A549 (cell line): Measurements from ENCODE around the gene GBGT1. TPM values are rescaled to one million over a fixed set of nuclear protein-coding genes. Genes with fewer than 3 reads are reported as not detected.

Source experiments
- ATAC-seq, 2 experiments: fragments of 200-7000 bp in 1 of 2; fragments of >200 bp in 1 of 2; cut with Nextera tagmentation in 1 of 2; cut with Tn5 transposase in 1 of 2; 3 replicates each; pipeline versions ENCODE4 v1.8.0 to v1.9.1; 2018 to 2020; ENCODE audit warnings: mild to moderate bottlenecking in 1 of 2, moderate library complexity in 1 of 2
- CTCF ChIA-PET: fragments of 300-600 bp; sonication (Branson Sonifier 250); formaldehyde crosslinking; extraction: SDS; loops from one replicate; lab custom pipeline; 2021; ENCODE audit warnings: antibody characterized with exemption, inconsistent platforms; lab: Yijun Ruan, JAX
- POLR2A ChIA-PET: fragments of 350-600 bp; formaldehyde crosslinking; extraction: SDS; loops from one replicate; lab custom pipeline; 2021; ENCODE audit warnings: antibody characterized with exemption, inconsistent platforms; lab: Yijun Ruan, JAX
- DNase-seq, 2 experiments: peaks; one replicate each; pipeline versions ENCODE4 v3.0.0 to v3.0.0-alpha.2; 2011 to 2016; ENCODE audit warnings: low read depth in 1 of 2, low spot score in 1 of 2
- FAIRE-seq: peaks from 2 replicates; lab custom pipeline; 2011; peaks lifted over from hg19 to GRCh38; lab: Jason Lieb, UNC
- H3K27ac ChIP-seq, 2 experiments: fragments of >200 bp; sonication (Bioruptor Twin); formaldehyde crosslinking; 3 replicates each; pipeline ENCODE4 v1.5.1; 2016 to 2017
- H3K4me1 ChIP-seq: fragments of >200 bp; sonication (Bioruptor Twin); formaldehyde crosslinking; 3 replicates; pipeline ENCODE4 v1.6.1; 2016
- H3K4me2 ChIP-seq: fragments of >200 bp; sonication (Bioruptor Twin); formaldehyde crosslinking; 3 replicates; pipeline ENCODE4 v1.6.1; 2016
- H3K4me3 ChIP-seq: fragments of >200 bp; sonication (Bioruptor Twin); formaldehyde crosslinking; 3 replicates; pipeline ENCODE4 v1.5.1; 2016
- H3K9me3 ChIP-seq: fragments of >200 bp; sonication (Bioruptor Twin); formaldehyde crosslinking; 3 replicates; pipeline ENCODE4 v1.6.1; 2016
- CHD2 ChIP-seq: fragments of 150-350 bp; IDR thresholded peaks from 2 replicates; pipeline ENCODE4 v1.6.1; 2014; ENCODE audit warnings: low read length; ENCODE audit not compliant: partially characterized antibody
- EHF ChIP-seq: fragments of 250-450 bp; sonication (Bioruptor Pico); IDR thresholded peaks from 2 replicates; pipeline ENCODE4 v1.5.0; 2020; ENCODE audit warnings: mild to moderate bottlenecking
- EP300 ChIP-seq, 2 experiments: fragments of >200 bp; sonication (Bioruptor Twin); formaldehyde crosslinking; IDR thresholded peaks; 2 replicates in 1 of 2; 3 replicates in 1 of 2; pipeline ENCODE4 v1.6.1; 2016 to 2017
- ESRRA ChIP-seq: fragments of 150-350 bp; IDR thresholded peaks from 2 replicates; pipeline ENCODE4 v1.6.1; 2014; ENCODE audit warnings: mild to moderate bottlenecking, low read length, borderline replicate concordance
- FOSB ChIP-seq: fragments of 250-450 bp; sonication (Bioruptor Pico); IDR thresholded peaks from 2 replicates; pipeline ENCODE4 v1.5.0; 2020; ENCODE audit warnings: mild to moderate bottlenecking, moderate library complexity
- HOXA7 ChIP-seq: fragments of 250-450 bp; sonication (Bioruptor Pico); IDR thresholded peaks from 2 replicates; pipeline ENCODE4 v1.5.0; 2020; ENCODE audit warnings: mild to moderate bottlenecking, moderate library complexity
- HOXB13 ChIP-seq: fragments of 250-450 bp; sonication (Bioruptor Pico); IDR thresholded peaks from 2 replicates; pipeline ENCODE4 v1.5.0; 2020; ENCODE audit warnings: low read depth, mild to moderate bottlenecking, moderate library complexity
- HOXB5 ChIP-seq: fragments of 250-450 bp; sonication (Bioruptor Pico); IDR thresholded peaks from 2 replicates; pipeline ENCODE4 v1.5.0; 2020; ENCODE audit warnings: mild to moderate bottlenecking, moderate library complexity
- NFE2L2 ChIP-seq: fragments of 150-350 bp; conservative IDR thresholded peaks from 2 replicates; pipeline ENCODE4 v1.6.1; 2014; ENCODE audit warnings: low read length
- PHF8 ChIP-seq: fragments of 200-600 bp; sonication (generic); IDR thresholded peaks from 2 replicates; pipeline ENCODE4 v1.6.1; 2016; ENCODE audit warnings: low read depth, mild to moderate bottlenecking, antibody characterized with exemption, moderate library complexity, borderline replicate concordance
- POLR2AphosphoS2 ChIP-seq: conservative IDR thresholded peaks from 2 replicates; pipeline ENCODE4 v1.6.1; 2012; ENCODE audit warnings: low read length, improper control_type of control experiment, inconsistent platforms
- RAD21 ChIP-seq, 2 experiments: fragments of >200 bp in 1 of 2; sonication (Bioruptor Twin) in 1 of 2; formaldehyde crosslinking in 1 of 2; IDR thresholded peaks in 1 of 2; conservative IDR thresholded peaks in 1 of 2; 2 replicates in 1 of 2; 3 replicates in 1 of 2; pipeline ENCODE4 v1.6.1; 2012 to 2018; ENCODE audit warnings: inconsistent platforms in 1 of 2
- RCOR1 ChIP-seq: fragments of 150-350 bp; IDR thresholded peaks from 2 replicates; pipeline ENCODE4 v1.6.1; 2014; ENCODE audit warnings: antibody characterized with exemption, low read length, low read depth
- RNF2 ChIP-seq: fragments of 200-600 bp; sonication (generic); IDR thresholded peaks from 2 replicates; pipeline ENCODE4 v1.6.1; 2016; ENCODE audit warnings: low read depth, mild to moderate bottlenecking, antibody characterized with exemption, moderate library complexity, borderline replicate concordance
- SMC3 ChIP-seq: fragments of >200 bp; sonication (Bioruptor Twin); formaldehyde crosslinking; IDR thresholded peaks from 3 replicates; pipeline ENCODE4 v1.6.1; 2018; ENCODE audit warnings: inconsistent platforms
- SREBF2 ChIP-seq: fragments of 450-650 bp; IDR thresholded peaks from 2 replicates; pipeline ENCODE4 v1.6.1; 2014; ENCODE audit warnings: mild to moderate bottlenecking, moderate library complexity
- ZC3H11A ChIP-seq: fragments of 450-650 bp; IDR thresholded peaks from 2 replicates; pipeline ENCODE4 v1.6.1; 2014; ENCODE audit warnings: antibody characterized with exemption, mild to moderate bottlenecking
- ZFP36 ChIP-seq: fragments of 450-650 bp; IDR thresholded peaks from 2 replicates; pipeline ENCODE4 v1.6.1; 2014; ENCODE audit warnings: borderline replicate concordance; ENCODE audit not compliant: partially characterized antibody
- ZNF302 ChIP-seq: fragments of 250-450 bp; sonication (Bioruptor Pico); IDR thresholded peaks from 2 replicates; pipeline ENCODE4 v1.9.0; 2021; ENCODE audit warnings: inconsistent platforms, mild to moderate bottlenecking, moderate library complexity
- WGBS: methylation state at CpG from one replicate; pipeline ENCODE4 v1.1.6; 2017; ENCODE audit errors: missing lambda C conversion rate; 5-methylcytosine and 5-hydroxymethylcytosine counted together
- polyA plus RNA-seq, 4 experiments: library from polyadenylated mRNA; depleted of rRNA in 3 of 4; stranded (reverse); fragments of >200 nt; fragmentation: RNase III in 1 of 4; extraction: RNeasy Plus Mini Kit Qiagen cat#74134 plus additional on column Dnase treatment in 1 of 4; gene quantifications; 2 replicates in 3 of 4; 3 replicates in 1 of 4; pipeline ENCODE4 v1.2.3, GENCODE V29; 2011 to 2017
- TF ChIP-seq, protein P1 (sequence below): fragments of >200 bp; sonication (Bioruptor Twin); formaldehyde crosslinking; IDR thresholded peaks from 3 replicates; pipeline ENCODE4 v1.5.1; 2016
- TF ChIP-seq, protein P2 (sequence below): fragments of >200 bp; sonication (Bioruptor Twin); formaldehyde crosslinking; IDR thresholded peaks from 3 replicates; pipeline ENCODE4 v1.6.1; 2016
- TF ChIP-seq, protein P3 (sequence below): IDR thresholded peaks from 2 replicates; pipeline ENCODE4 v1.6.1; 2012
- TF ChIP-seq, protein P4 (sequence below): fragments of 450-650 bp; IDR thresholded peaks from 2 replicates; pipeline ENCODE4 v1.6.1; 2014; ENCODE audit warnings: antibody characterized with exemption
- TF ChIP-seq, protein P5 (sequence below): IDR thresholded peaks from 2 replicates; pipeline ENCODE4 v1.6.1; 2012
- TF ChIP-seq, protein P6 (sequence below): fragments of 250-450 bp; sonication (Bioruptor Pico); IDR thresholded peaks from 2 replicates; pipeline ENCODE4 v1.5.0; 2021; ENCODE audit warnings: mild to moderate bottlenecking, moderate library complexity, borderline replicate concordance
- TF ChIP-seq, protein P7 (sequence below): fragments of >200 bp; sonication (Bioruptor Twin); formaldehyde crosslinking; IDR thresholded peaks from 2 replicates; pipeline ENCODE4 v1.6.1; 2016

Gene GBGT1
- polyA plus RNA-seq, 2 of the 4 experiments (the other 2 are of a cell fraction) = 1.7 to 2.4 TPM

DNA sequence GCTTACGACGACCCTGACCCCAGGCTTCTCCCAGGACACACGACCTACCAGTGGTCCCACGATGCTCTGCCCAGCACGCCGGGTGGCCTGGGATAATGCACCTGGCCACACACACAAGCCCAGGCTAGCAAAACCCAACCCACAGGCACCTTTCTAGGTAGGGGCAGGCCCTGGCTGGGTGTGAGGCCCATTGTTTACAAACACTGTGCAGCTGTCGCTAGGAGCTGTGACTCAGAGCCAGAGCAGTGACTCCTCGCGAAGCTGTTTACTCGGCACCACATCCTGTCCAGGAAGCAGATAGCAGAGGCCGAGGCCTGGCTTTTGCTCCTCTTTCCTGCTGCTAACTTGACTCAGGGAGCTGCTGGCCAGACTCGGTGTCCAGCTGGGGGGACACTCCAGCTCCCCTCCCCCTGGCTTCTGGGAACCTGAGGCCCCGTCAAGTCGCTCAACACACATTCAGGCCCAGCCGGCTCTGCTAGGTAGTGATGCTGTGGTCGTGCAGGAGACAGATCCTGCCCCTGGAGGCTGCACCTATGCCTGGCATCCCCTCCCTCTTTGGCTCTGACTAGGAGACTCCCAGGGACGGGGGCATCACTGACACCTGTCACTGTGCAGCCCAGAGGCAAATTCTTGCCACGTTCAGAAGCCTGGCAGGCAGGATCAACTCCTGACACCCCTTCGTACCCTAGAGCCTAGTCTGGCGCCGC is 29.9 kb downstream of the GBGT1 start (continued):
- TF ChIP-seq, protein P1, sequence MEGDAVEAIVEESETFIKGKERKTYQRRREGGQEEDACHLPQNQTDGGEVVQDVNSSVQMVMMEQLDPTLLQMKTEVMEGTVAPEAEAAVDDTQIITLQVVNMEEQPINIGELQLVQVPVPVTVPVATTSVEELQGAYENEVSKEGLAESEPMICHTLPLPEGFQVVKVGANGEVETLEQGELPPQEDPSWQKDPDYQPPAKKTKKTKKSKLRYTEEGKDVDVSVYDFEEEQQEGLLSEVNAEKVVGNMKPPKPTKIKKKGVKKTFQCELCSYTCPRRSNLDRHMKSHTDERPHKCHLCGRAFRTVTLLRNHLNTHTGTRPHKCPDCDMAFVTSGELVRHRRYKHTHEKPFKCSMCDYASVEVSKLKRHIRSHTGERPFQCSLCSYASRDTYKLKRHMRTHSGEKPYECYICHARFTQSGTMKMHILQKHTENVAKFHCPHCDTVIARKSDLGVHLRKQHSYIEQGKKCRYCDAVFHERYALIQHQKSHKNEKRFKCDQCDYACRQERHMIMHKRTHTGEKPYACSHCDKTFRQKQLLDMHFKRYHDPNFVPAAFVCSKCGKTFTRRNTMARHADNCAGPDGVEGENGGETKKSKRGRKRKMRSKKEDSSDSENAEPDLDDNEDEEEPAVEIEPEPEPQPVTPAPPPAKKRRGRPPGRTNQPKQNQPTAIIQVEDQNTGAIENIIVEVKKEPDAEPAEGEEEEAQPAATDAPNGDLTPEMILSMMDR = no peak
- TF ChIP-seq, protein P2, sequence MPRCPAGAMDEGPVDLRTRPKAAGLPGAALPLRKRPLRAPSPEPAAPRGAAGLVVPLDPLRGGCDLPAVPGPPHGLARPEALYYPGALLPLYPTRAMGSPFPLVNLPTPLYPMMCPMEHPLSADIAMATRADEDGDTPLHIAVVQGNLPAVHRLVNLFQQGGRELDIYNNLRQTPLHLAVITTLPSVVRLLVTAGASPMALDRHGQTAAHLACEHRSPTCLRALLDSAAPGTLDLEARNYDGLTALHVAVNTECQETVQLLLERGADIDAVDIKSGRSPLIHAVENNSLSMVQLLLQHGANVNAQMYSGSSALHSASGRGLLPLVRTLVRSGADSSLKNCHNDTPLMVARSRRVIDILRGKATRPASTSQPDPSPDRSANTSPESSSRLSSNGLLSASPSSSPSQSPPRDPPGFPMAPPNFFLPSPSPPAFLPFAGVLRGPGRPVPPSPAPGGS = no peak
- TF ChIP-seq RAD21 (conservative IDR thresholded peaks at IDR 0.05 in 1 of 2, IDR thresholded peaks at IDR 0.05 in 1 of 2) (no peak), RNF2 (no peak), SREBF2 (no peak), EP300 (IDR thresholded peaks at IDR 0.05) (no peak), RCOR1 (no peak), ZNF302 (CRISPR knock-in tag) (no peak), ESRRA (no peak), HOXB5 (CRISPR knock-in tag) (no peak), ZC3H11A (no peak), SMC3 (no peak), ZFP36 (no peak)
- TF ChIP-seq, protein P3, sequence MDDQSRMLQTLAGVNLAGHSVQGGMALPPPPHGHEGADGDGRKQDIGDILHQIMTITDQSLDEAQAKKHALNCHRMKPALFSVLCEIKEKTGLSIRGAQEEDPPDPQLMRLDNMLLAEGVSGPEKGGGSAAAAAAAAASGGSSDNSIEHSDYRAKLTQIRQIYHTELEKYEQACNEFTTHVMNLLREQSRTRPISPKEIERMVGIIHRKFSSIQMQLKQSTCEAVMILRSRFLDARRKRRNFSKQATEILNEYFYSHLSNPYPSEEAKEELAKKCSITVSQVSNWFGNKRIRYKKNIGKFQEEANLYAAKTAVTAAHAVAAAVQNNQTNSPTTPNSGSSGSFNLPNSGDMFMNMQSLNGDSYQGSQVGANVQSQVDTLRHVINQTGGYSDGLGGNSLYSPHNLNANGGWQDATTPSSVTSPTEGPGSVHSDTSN = peak; percentile 86
- TF ChIP-seq, protein P4, sequence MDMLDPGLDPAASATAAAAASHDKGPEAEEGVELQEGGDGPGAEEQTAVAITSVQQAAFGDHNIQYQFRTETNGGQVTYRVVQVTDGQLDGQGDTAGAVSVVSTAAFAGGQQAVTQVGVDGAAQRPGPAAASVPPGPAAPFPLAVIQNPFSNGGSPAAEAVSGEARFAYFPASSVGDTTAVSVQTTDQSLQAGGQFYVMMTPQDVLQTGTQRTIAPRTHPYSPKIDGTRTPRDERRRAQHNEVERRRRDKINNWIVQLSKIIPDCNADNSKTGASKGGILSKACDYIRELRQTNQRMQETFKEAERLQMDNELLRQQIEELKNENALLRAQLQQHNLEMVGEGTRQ = no peak
- TF ChIP-seq, all 56 proteins: peak for 7

DNA sequence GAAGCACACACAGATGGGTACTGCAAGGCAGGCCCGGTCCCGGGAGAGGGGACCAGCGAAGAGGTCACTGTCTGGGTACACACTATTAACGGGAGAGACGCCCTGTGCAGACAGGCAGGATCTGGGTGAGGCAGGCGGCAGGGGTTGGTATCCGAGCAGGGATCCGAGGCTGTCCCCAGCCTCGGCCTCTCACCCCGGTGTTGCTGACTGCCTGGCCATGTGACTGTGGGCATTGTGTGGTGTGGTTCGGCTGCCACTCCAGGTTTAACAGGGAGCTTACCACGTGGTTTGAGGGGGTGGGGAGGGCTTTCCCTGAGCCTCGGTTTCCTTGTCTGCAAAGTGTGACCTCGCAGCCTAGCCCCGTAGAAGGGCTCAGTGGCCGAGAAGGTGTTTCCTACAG is 31.5 kb downstream of the GBGT1 start:
- Histone ChIP-seq H3K27ac (0 out of 6 replicates have a peak overlapping the region, but pooled peaks of 1 of the 2 experiments have one; percentile 27), H3K4me2 (peak overlapping the region; percentile 7; the same call in 1 of the 3 replicates)
- no peak for TF ChIP-seq POLR2AphosphoS2
- TF ChIP-seq, protein P5, sequence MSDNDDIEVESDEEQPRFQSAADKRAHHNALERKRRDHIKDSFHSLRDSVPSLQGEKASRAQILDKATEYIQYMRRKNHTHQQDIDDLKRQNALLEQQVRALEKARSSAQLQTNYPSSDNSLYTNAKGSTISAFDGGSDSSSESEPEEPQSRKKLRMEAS = no peak
- no peak for TF ChIP-seq SMC3
- no peak for TF ChIP-seq RNF2
- TF ChIP-seq EHF (CRISPR knock-in tag) = no peak
- TF ChIP-seq FOSB (CRISPR knock-in tag) = no peak
- TF ChIP-seq, protein P4 = no peak
- TF ChIP-seq NFE2L2 = no peak
- no peak for TF ChIP-seq RAD21 (conservative IDR thresholded peaks at IDR 0.05 in 1 of 2, IDR thresholded peaks at IDR 0.05 in 1 of 2)
- no peak for TF ChIP-seq HOXB13
- TF ChIP-seq ZNF302 (CRISPR knock-in tag) = no peak
- no peak for TF ChIP-seq HOXA7 (CRISPR knock-in tag)
- TF ChIP-seq, protein P6, sequence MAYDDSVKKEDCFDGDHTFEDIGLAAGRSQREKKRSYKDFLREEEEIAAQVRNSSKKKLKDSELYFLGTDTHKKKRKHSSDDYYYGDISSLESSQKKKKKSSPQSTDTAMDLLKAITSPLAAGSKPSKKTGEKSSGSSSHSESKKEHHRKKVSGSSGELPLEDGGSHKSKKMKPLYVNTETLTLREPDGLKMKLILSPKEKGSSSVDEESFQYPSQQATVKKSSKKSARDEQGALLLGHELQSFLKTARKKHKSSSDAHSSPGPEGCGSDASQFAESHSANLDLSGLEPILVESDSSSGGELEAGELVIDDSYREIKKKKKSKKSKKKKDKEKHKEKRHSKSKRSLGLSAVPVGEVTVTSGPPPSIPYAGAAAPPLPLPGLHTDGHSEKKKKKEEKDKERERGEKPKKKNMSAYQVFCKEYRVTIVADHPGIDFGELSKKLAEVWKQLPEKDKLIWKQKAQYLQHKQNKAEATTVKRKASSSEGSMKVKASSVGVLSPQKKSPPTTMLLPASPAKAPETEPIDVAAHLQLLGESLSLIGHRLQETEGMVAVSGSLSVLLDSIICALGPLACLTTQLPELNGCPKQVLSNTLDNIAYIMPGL = no peak
- no peak for TF ChIP-seq SREBF2
- no peak for TF ChIP-seq ZFP36
- no peak for TF ChIP-seq PHF8
- TF ChIP-seq, protein P7, sequence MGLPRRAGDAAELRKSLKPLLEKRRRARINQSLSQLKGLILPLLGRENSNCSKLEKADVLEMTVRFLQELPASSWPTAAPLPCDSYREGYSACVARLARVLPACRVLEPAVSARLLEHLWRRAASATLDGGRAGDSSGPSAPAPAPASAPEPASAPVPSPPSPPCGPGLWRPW = no peak
- TF ChIP-seq CHD2 = no peak
- TF ChIP-seq, all 56 proteins: peak for 0
- CTCF ChIA-PET = interaction anchor here (0.7 to 39.2 kb wide), 3 partner anchors 14 to 234 kb away, joined by 3 to 1284 read pairs (median 200); partner anchors contain the start of gene RALGDS
- Histone ChIP-seq H3K9me3 (no peaks in the 10 kb centered on the region), H3K4me1 (peaks cover 60% of the 10 kb centered on the region), H3K4me3 (no peak overlapping the region)
- FAIRE-seq = no peak
- POLR2A ChIA-PET = no interaction called here
- no peak for DNase-seq
- ATAC-seq = no peak
- 87% methylated on average over 16 of the region's 16 CpGs for WGBS
